ENCODE results near the gene ZC3HAV1L.

The ZC3HAV1L gene

DNA sequence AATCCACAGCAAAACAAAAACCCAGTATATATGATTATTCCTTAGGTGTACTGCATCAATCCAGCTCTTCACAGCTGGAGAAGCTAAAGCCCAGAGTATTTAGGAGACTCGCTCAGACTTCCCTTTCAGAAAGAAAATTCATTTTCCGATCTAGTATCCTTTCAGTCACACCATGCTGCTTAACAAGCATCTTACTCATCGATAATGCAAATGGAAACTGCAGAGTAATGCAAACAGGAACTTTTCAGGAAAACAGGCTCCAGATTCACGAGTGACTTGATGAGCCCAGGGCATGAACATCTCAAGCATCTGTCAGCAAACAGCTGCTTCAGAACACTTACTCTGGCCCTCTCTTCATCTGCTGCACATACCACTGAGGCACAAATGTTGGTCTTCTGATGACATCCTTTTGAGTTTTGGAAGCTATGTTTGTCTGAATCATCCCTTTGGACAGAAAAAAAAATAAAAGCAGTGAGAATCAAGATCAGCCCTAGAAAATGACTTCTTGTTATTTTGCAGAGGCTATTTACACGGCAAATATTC is 24.9 kb upstream of the ZC3HAV1L start:
- Histone ChIP-seq H3K27ac (ENCODE audit: low read depth, low read length) (no peak overlapping the region), H3K4me1 (ENCODE audit: control insufficient read depth, low read length) (peaks cover 12% of the 10 kb centered on the region), H3K36me3 (ENCODE audit: control insufficient read depth, low read length) (peaks cover 52% of the 10 kb centered on the region), H3K27me3 (ENCODE audit: control insufficient read depth, low read length) (no peaks in the 10 kb centered on the region), H4K20me1 (ENCODE audit: control insufficient read depth, insufficient read depth, low read depth, low read length) (no peaks in the 10 kb centered on the region; the same call in 1 of the 2 replicates), H3F3A (ENCODE audit: control insufficient read depth, insufficient read depth) (0 out of 2 replicates have a peak, but pooled peaks cover 2% of the 10 kb centered on the region), H3K4me3 (ENCODE audit: low read length) (no peak overlapping the region), H3K9me2 (replicated peaks; ENCODE audit: control insufficient read depth, low read length) (no peaks in the 10 kb centered on the region), H3K9me3 (ENCODE audit: control insufficient read depth, insufficient read depth, low read length) (no peaks in the 10 kb centered on the region), H3K4me2 (ENCODE audit: low read length) (no peak overlapping the region), H3K79me2 (ENCODE audit: control insufficient read depth, low read length) (no peaks in the 10 kb centered on the region)
- TF ChIP-seq EZH2phosphoT487 (IDR thresholded peaks at IDR 0.05; ENCODE audit: borderline replicate concordance, low read length) (no peak), CTCF (IDR thresholded peaks at IDR 0.05; ENCODE audit: low read depth, low read length, poor library complexity, severe bottlenecking) (no peak)

- H3K9me3 ChIP-seq (ENCODE audit: control insufficient read depth, insufficient read depth, low read length), result no peaks in the 10 kb centered on the region
- H3K79me2 ChIP-seq (ENCODE audit: control insufficient read depth, low read length), result no peaks in the 10 kb centered on the region
- H3K9me2 ChIP-seq (replicated peaks; ENCODE audit: control insufficient read depth, low read length), result no peaks in the 10 kb centered on the region
- no peaks in the 10 kb centered on the region for H3K27me3 ChIP-seq (ENCODE audit: control insufficient read depth, low read length)
- peaks cover 56% of the 10 kb centered on the region for H3K36me3 ChIP-seq (ENCODE audit: control insufficient read depth, low read length)
- no peak overlapping the region for H3K4me3 ChIP-seq (ENCODE audit: low read length)
- no peak for TF ChIP-seq CTCF (IDR thresholded peaks at IDR 0.05; ENCODE audit: low read depth, low read length, poor library complexity, severe bottlenecking)
- TF ChIP-seq EZH2phosphoT487 (IDR thresholded peaks at IDR 0.05; ENCODE audit: borderline replicate concordance, low read length), result no peak
- H3F3A ChIP-seq (ENCODE audit: control insufficient read depth, insufficient read depth), result 0 out of 2 replicates have a peak, but pooled peaks cover 2% of the 10 kb centered on the region
- peak overlapping the region; percentile 33 for H3K4me2 ChIP-seq (ENCODE audit: low read length)
- peaks cover 12% of the 10 kb centered on the region for H3K4me1 ChIP-seq (ENCODE audit: control insufficient read depth, low read length)
- no peak overlapping the region for H3K27ac ChIP-seq (ENCODE audit: low read depth, low read length)
- H4K20me1 ChIP-seq (ENCODE audit: control insufficient read depth, insufficient read depth, low read depth, low read length), result no peaks in the 10 kb centered on the region; the same call in 1 of the 2 replicates
These were observed 24.1 kb upstream of the ZC3HAV1L start for GRCh38 chr7:139059905-139060304.

GRCh38 chr7:139058943-139059342 is 23.1 kb upstream of the ZC3HAV1L start:
- 0 out of 2 replicates have a peak, but pooled peaks cover 2% of the 10 kb centered on the region for H3F3A ChIP-seq (ENCODE audit: control insufficient read depth, insufficient read depth)
- no peaks in the 10 kb centered on the region; the same call in 1 of the 2 replicates for H4K20me1 ChIP-seq (ENCODE audit: control insufficient read depth, insufficient read depth, low read depth, low read length)
- H3K27ac ChIP-seq (ENCODE audit: low read depth, low read length), result no peak overlapping the region
- no peak overlapping the region for H3K4me2 ChIP-seq (ENCODE audit: low read length)
- H3K9me3 ChIP-seq (ENCODE audit: control insufficient read depth, insufficient read depth, low read length), result no peaks in the 10 kb centered on the region
- no peak overlapping the region for H3K4me3 ChIP-seq (ENCODE audit: low read length)
- peaks cover 54% of the 10 kb centered on the region for H3K36me3 ChIP-seq (ENCODE audit: control insufficient read depth, low read length)
- no peaks in the 10 kb centered on the region for H3K79me2 ChIP-seq (ENCODE audit: control insufficient read depth, low read length)
- no peaks in the 10 kb centered on the region for H3K27me3 ChIP-seq (ENCODE audit: control insufficient read depth, low read length)
- H3K9me2 ChIP-seq (replicated peaks; ENCODE audit: control insufficient read depth, low read length), result no peaks in the 10 kb centered on the region
- TF ChIP-seq EZH2phosphoT487 (IDR thresholded peaks at IDR 0.05; ENCODE audit: borderline replicate concordance, low read length), result no peak
- no peak for TF ChIP-seq CTCF (IDR thresholded peaks at IDR 0.05; ENCODE audit: low read depth, low read length, poor library complexity, severe bottlenecking)
- H3K4me1 ChIP-seq (ENCODE audit: control insufficient read depth, low read length), result peaks cover 12% of the 10 kb centered on the region

Data from DOHH2 (cell line).